ENCODE results near the gene CD3D. TPM values are rescaled to one million over a fixed set of nuclear protein-coding genes. Genes with fewer than 3 reads are reported as not detected.

The CD3D gene
- total RNA-seq, result 100 to 1,000 TPM; 462 to 471 TPM

GRCh38 chr11:118342503-118343161, at the start of gene CD3D:
TSS of gene CD3D (minus strand) at chr11:118342705. CDS start at chr11:118342607, 98 bp downstream.

GRCh38 chr11:118359295-118359958, 16.9 kb upstream of the CD3D start, which contains the start of gene UBE4A:
TSS of gene UBE4A (plus strand) at chr11:118359600. CDS start at chr11:118365081, 5,481 bp downstream.

DNA sequence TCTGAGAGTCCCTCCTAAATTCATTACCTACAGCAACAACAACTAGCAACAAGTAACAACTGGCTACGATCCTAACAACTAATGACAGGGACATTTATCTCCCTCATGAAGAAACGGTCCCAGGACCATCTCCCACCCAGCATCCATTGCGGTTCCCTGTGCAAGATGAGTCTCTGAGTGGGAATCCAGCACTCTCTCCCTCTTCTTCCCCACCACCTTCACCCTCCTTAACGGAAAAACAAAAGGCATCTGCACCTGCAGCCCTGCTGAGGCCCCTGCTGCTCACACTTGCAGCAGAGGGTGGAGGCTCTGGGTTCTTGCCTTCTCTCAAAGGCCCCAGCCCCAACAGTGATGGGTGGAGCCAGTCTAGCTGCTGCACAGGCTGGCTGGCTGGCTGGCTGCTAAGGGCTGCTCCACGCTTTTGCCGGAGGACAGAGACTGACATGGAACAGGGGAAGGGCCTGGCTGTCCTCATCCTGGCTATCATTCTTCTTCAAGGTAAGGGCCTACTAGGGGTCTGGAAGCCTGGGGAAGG, 1.5 kb upstream of the CD3D start, which contains the start of gene CD3G:
CD3G (plus strand) TSS at position 364 of the 535 bp plus-strand sequence; CDS start at position 444, 80 bp downstream.

GRCh38 chr11:118304568-118305248, 37.8 kb downstream of the CD3D start, which contains the start of gene CD3E:
TSS of gene CD3E (plus strand) at chr11:118304730. CDS start at chr11:118304953, 223 bp downstream.

Other genes with a start within 250 kb of the CD3D start
- under 1 TPM in 1 of 2 experiments, not detected in 1; 0.10 TPM for gene SCN4B, start 189.9 kb downstream of the CD3D start, total RNA-seq
- not detected for gene SCN2B, start 166.1 kb downstream of the CD3D start, total RNA-seq
- 10 to 100 TPM; 74.3 to 76.2 TPM for gene JAML, start 117.7 kb downstream of the CD3D start, total RNA-seq
- 10 to 100 TPM; 13.0 to 13.7 TPM for gene MPZL3, start 90.3 kb downstream of the CD3D start, total RNA-seq
- 1 to 10 TPM; 4.8 to 5.2 TPM for gene MPZL2, start 78.4 kb downstream of the CD3D start, total RNA-seq
- gene CD3E, start 38.0 kb downstream of the CD3D start, total RNA-seq, result 100 to 1,000 TPM; 618 to 632 TPM
- gene CD3G, start 1.6 kb upstream of the CD3D start, total RNA-seq, result 100 to 1,000 TPM; 201 to 212 TPM
- 10 to 100 TPM; 40.2 to 40.6 TPM for gene UBE4A, start 16.9 kb upstream of the CD3D start, total RNA-seq
- 100 to 1,000 TPM; 286 to 294 TPM for gene ATP5MG, start 58.9 kb upstream of the CD3D start, total RNA-seq
- 10 to 100 TPM; 91.6 to 92.8 TPM for gene KMT2A, start 93.8 kb upstream of the CD3D start, total RNA-seq
- under 1 TPM; 0.55 to 0.83 TPM for gene TTC36, start 184.8 kb upstream of the CD3D start, total RNA-seq
- 10 to 100 TPM; 11.3 to 12.1 TPM for gene TMEM25, start 188.5 kb upstream of the CD3D start, total RNA-seq
- gene IFT46, start 223.2 kb upstream of the CD3D start, total RNA-seq, result 1 to 10 TPM; 9.6 to 9.9 TPM
- gene ARCN1, start 229.7 kb upstream of the CD3D start, total RNA-seq, result 100 to 1,000 TPM; 112 to 117 TPM